Endothelial cell of umbilical vein (primary cell): Measurements from ENCODE around the gene UGT1A3. TPM values are rescaled to one million over a fixed set of nuclear protein-coding genes. Genes with fewer than 3 reads are reported as not detected.

ENCODE experiments used
- BruUV-seq: library from RNA; stranded (reverse); fragments of 400-500 nt; replicated peaks from 2 replicates; lab custom pipeline; 2021; lab: Mats Ljungman, UMichigan
- CTCF ChIA-PET: fragments of 300-600, 350-600 bp; sonication (Branson Sonifier 250); formaldehyde crosslinking; loops from one replicate; lab custom pipeline; 2021; ENCODE audit warnings: antibody characterized with exemption, inconsistent platforms; lab: Charles Lee
- POLR2A ChIA-PET: fragments of 300-600, 350-600 bp; sonication (Branson Sonifier 250); formaldehyde crosslinking; loops from one replicate; lab custom pipeline; 2021; ENCODE audit warnings: antibody characterized with exemption, inconsistent platforms; lab: Charles Lee
- DNase-seq: peaks from one replicate; pipeline ENCODE4 v3.0.0-alpha.2; 2011; ENCODE audit warnings: low read depth, low spot score
- FAIRE-seq: peaks from 2 replicates; lab custom pipeline; 2011; peaks lifted over from hg19 to GRCh38; lab: Jason Lieb, UNC
- H2AFZ ChIP-seq: 2 replicates; pipeline ENCODE4 v1.6.0; 2012; ENCODE audit warnings: low read depth, low read length, control low read depth, inconsistent platforms
- H3K27ac ChIP-seq: 2 replicates; pipeline ENCODE4 v1.5.1; 2011; ENCODE audit warnings: low read depth, mild to moderate bottlenecking, control low read depth, low read length, moderate library complexity; ENCODE audit not compliant: insufficient read depth
- H3K27me3 ChIP-seq, 2 experiments: 2 replicates each; pipeline versions ENCODE4 v1.6.0 to v1.6.1; 2011; ENCODE audit warnings: low read length in 2 of 2, mixed read lengths in 1 of 2; ENCODE audit not compliant: control insufficient read depth in 2 of 2, insufficient read depth in 2 of 2
- H3K36me3 ChIP-seq, 2 experiments: 2 replicates in 1 of 2; 3 replicates in 1 of 2; pipeline ENCODE4 v1.5.1; 2011; ENCODE audit warnings: low read length in 2 of 2, mild to moderate bottlenecking in 1 of 2, moderate library complexity in 1 of 2; ENCODE audit not compliant: control insufficient read depth in 2 of 2, insufficient read depth in 2 of 2; ENCODE audit errors: extremely low read depth in 1 of 2
- H3K4me1 ChIP-seq: 3 replicates; pipeline ENCODE4 v1.5.1; 2011; ENCODE audit warnings: mild to moderate bottlenecking, low read length; ENCODE audit not compliant: control insufficient read depth, insufficient read depth; ENCODE audit errors: extremely low read depth
- H3K4me2 ChIP-seq: 2 replicates; pipeline ENCODE4 v1.6.1; 2011; ENCODE audit warnings: low read length, control low read depth, mixed read lengths; ENCODE audit not compliant: insufficient read depth
- H3K4me3 ChIP-seq, 3 experiments: fragments of 200-600 bp in 1 of 3; sonication (generic), shearing (Covaris generic) in 1 of 3; replicated peaks in 1 of 3; 2 replicates each; pipeline ENCODE4 v1.5.1; 2011 to 2016; ENCODE audit warnings: control low read depth in 3 of 3, low read length in 3 of 3, mild to moderate bottlenecking in 2 of 3, inconsistent platforms in 1 of 3, low read depth in 1 of 3, moderate library complexity in 1 of 3; ENCODE audit not compliant: insufficient read depth in 1 of 3
- H3K79me2 ChIP-seq: 2 replicates; pipeline ENCODE4 v1.6.0; 2012; ENCODE audit warnings: low read length, inconsistent platforms; ENCODE audit not compliant: control insufficient read depth, insufficient read depth
- H3K9ac ChIP-seq: replicated peaks from 2 replicates; pipeline ENCODE3; 2011; ENCODE audit warnings: low read length, control low read depth; ENCODE audit not compliant: insufficient read depth; ENCODE audit errors: extremely low read depth
- H3K9me1 ChIP-seq: replicated peaks from 3 replicates; pipeline ENCODE4 v1.6.0; 2011; ENCODE audit warnings: mild to moderate bottlenecking, low read length; ENCODE audit not compliant: control insufficient read depth, insufficient read depth; ENCODE audit errors: extremely low read depth
- H3K9me3 ChIP-seq: replicated peaks from 2 replicates; pipeline ENCODE4 v1.5.1; 2012; ENCODE audit warnings: low read length, inconsistent platforms; ENCODE audit not compliant: control insufficient read depth, insufficient read depth
- H4K20me1 ChIP-seq: replicated peaks from 2 replicates; pipeline ENCODE3; 2011; ENCODE audit warnings: mild to moderate bottlenecking, low read length; ENCODE audit not compliant: control insufficient read depth, insufficient read depth; ENCODE audit errors: extremely low read depth
- EZH2 ChIP-seq: IDR thresholded peaks from 2 replicates; pipeline ENCODE4 v1.6.1; 2012; ENCODE audit warnings: borderline replicate concordance, low read depth, mild to moderate bottlenecking, moderate library complexity, low read length, inconsistent platforms; ENCODE audit not compliant: severe bottlenecking
- FOS ChIP-seq: IDR thresholded peaks from 2 replicates; pipeline ENCODE4 v1.6.1; 2011; ENCODE audit warnings: mild to moderate bottlenecking, low read length, moderate library complexity, borderline replicate concordance; ENCODE audit not compliant: insufficient read depth
- GATA2 ChIP-seq: IDR thresholded peaks from 2 replicates; pipeline ENCODE4 v1.7.0; 2011; ENCODE audit warnings: low read depth, mild to moderate bottlenecking, moderate library complexity, mixed read lengths, low read length; ENCODE audit not compliant: insufficient read length, insufficient read depth
- JUN ChIP-seq: IDR thresholded peaks from 2 replicates; pipeline ENCODE4 v1.6.1; 2011; ENCODE audit warnings: borderline replicate concordance, low read depth; ENCODE audit not compliant: insufficient read length, insufficient read depth
- MYC ChIP-seq: IDR thresholded peaks from one replicate; pipeline ENCODE4 v1.6.1; 2011; ENCODE audit warnings: mild to moderate bottlenecking, low read depth, low read length
- POLR2A ChIP-seq: IDR thresholded peaks from 2 replicates; pipeline ENCODE4 v1.6.1; 2012; ENCODE audit warnings: low read depth, mild to moderate bottlenecking, control low read depth, low read length
- POLR2AphosphoS5 ChIP-seq: IDR thresholded peaks from 2 replicates; pipeline ENCODE4 v1.6.1; 2012; ENCODE audit warnings: low read depth, mild to moderate bottlenecking, control low read depth, low read length, moderate library complexity; ENCODE audit not compliant: insufficient read depth
- dilution Hi-C: fragments of 300-500 bp; cut with MboI; formaldehyde crosslinking; loops from one replicate; pipeline ENCODE4 v1.15.0; 2019; ENCODE audit warnings: low sequenced_read_pairs; ENCODE audit not compliant: extremely low pct_ligation_motif_present
- intact Hi-C: fragments of 100-400 bp; cut with micrococcal nuclease; formaldehyde crosslinking; loops from one replicate; pipeline ENCODE4 v1.10.0; 2022
- polyA plus RNA-seq, 4 experiments: library from polyadenylated mRNA; depleted of rRNA in 3 of 4; stranded (reverse) in 3 of 4; unstranded in 1 of 4; fragments of >200 nt; gene quantifications; 2 replicates each; pipeline versions ENCODE4 v1.2.1 to v1.2.3, GENCODE V29; 2011 to 2012; ENCODE audit warnings: missing spikeins in 1 of 4
- total RNA-seq: library from RNA; stranded (reverse); gene quantifications from 2 replicates; pipeline ENCODE4 v1.2.3, GENCODE V29; 2021
- TF ChIP-seq, protein P1 (sequence below): IDR thresholded peaks from 2 replicates; pipeline ENCODE4 v1.6.1; 2011; ENCODE audit not compliant: insufficient read depth, insufficient read length
- TF ChIP-seq, protein P2 (sequence below), 2 donors: IDR thresholded peaks; 1 replicate in 1 of 2; 2 replicates in 1 of 2; pipeline ENCODE4 v1.5.1; 2011; ENCODE audit warnings: low read length in 2 of 2, mild to moderate bottlenecking in 2 of 2, moderate library complexity in 2 of 2, control low read depth in 1 of 2, inconsistent platforms in 1 of 2, low read depth in 1 of 2; ENCODE audit not compliant: insufficient read depth in 1 of 2; ENCODE audit errors: extremely low read depth in 1 of 2

The UGT1A3 gene
- total and polyA plus RNA-seq, 2 donors (not counting 3 experiments of a cell fraction or from before 2014, with no cell fraction given): not detected

- Histone ChIP-seq H3K4me2 (no peak within 1 kb of the TSS), H4K20me1 (no peaks in the 10 kb centered on the region), H2AFZ (no peak within 1 kb of the TSS), H3K9ac (no peak within 1 kb of the TSS), H3K27ac (no peak within 1 kb of the TSS), H3K4me1 (no peaks in the 10 kb centered on the region), H3K27me3 (no peaks in the 10 kb centered on the region), H3K9me1 (no peaks in the 10 kb centered on the region), H3K4me3 (no peak within 1 kb of the TSS), H3K79me2 (no peaks in the 10 kb centered on the region), H3K9me3 (no peaks in the 10 kb centered on the region), H3K36me3 (no peaks in the 10 kb centered on the region)
- ChIA-PET POLR2A (no interaction called here), CTCF (no interaction called here)
- intact Hi-C loops (no loop called here), dilution Hi-C loops (no loop called here)
- FAIRE-seq: no peak
- TF ChIP-seq MYC (no peak), EZH2 (no peak), POLR2AphosphoS5 (no peak), POLR2A (no peak), FOS (no peak), GATA2 (no peak), JUN (no peak)
- TF ChIP-seq, protein P1, sequence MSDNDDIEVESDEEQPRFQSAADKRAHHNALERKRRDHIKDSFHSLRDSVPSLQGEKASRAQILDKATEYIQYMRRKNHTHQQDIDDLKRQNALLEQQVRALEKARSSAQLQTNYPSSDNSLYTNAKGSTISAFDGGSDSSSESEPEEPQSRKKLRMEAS: no peak
- TF ChIP-seq, protein P2, sequence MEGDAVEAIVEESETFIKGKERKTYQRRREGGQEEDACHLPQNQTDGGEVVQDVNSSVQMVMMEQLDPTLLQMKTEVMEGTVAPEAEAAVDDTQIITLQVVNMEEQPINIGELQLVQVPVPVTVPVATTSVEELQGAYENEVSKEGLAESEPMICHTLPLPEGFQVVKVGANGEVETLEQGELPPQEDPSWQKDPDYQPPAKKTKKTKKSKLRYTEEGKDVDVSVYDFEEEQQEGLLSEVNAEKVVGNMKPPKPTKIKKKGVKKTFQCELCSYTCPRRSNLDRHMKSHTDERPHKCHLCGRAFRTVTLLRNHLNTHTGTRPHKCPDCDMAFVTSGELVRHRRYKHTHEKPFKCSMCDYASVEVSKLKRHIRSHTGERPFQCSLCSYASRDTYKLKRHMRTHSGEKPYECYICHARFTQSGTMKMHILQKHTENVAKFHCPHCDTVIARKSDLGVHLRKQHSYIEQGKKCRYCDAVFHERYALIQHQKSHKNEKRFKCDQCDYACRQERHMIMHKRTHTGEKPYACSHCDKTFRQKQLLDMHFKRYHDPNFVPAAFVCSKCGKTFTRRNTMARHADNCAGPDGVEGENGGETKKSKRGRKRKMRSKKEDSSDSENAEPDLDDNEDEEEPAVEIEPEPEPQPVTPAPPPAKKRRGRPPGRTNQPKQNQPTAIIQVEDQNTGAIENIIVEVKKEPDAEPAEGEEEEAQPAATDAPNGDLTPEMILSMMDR (IDR thresholded peaks at IDR 0.05; ENCODE audit: extremely low read depth in 1 of 2, insufficient read depth in 1 of 2, low read depth in 1 of 2, low read length in 2 of 2): no peak
- DNase-seq: no peak
- no TSS peak for BruUV-seq
Measured at GRCh38 chr2:233778030-233778429, 49.2 kb downstream of the UGT1A3 start, which contains the start of gene MROH2A. Gene MROH2A, plus strand, starts transcription at chr2:233778330. Its CDS starts 1,029 bp downstream, at chr2:233779359.
